ENCODE data around the gene CBR3. TPM values are rescaled to one million over a fixed set of nuclear protein-coding genes. Genes with fewer than 3 reads are reported as not detected.

The CBR3 gene
- polyA plus RNA-seq, 1 of the 3 experiments (the other 2 are of a cell fraction), result 6.7 TPM

GRCh38 chr21:36156815-36157670 is 22.2 kb downstream of the CBR3 start, which contains the start of gene DOP1B:
TSS of gene DOP1B (plus strand) at chr21:36156824. CDS start at chr21:36164734, 7,910 bp downstream.
- Histone ChIP-seq H3K36me3 (replicated peaks in 1 of 2; ENCODE audit: control insufficient read depth in 1 of 2, insufficient read depth in 2 of 2, low read length in 1 of 2) (no peaks in the 10 kb centered on the region), H4K20me1 (ENCODE audit: insufficient read depth) (no peaks in the 10 kb centered on the region), H3K9me2 (no peaks in the 10 kb centered on the region), H2AFZ (ENCODE audit: low read depth) (peak within 1 kb of the TSS; percentile 96), H3F3A (replicated peaks; ENCODE audit: insufficient read depth) (peaks cover 5% of the 10 kb centered on the region), H3K9me3 (no peaks in the 10 kb centered on the region), H3K27me3 (ENCODE audit: insufficient read depth) (no peaks in the 10 kb centered on the region), H3K9ac (peak within 1 kb of the TSS; percentile 76), H3K4me3 (ENCODE audit: low read depth in 2 of 2, low read length in 1 of 2) (peak within 1 kb of the TSS; percentile 69 to 92), H3K4me1 (ENCODE audit: control insufficient read depth in 1 of 2, insufficient read depth in 2 of 2, low read depth in 1 of 2, low read length in 1 of 2) (peaks cover 0 to 6% of the 10 kb centered on the region in 2 experiments; a peak in 1 of 4 replicates), H3K79me2 (ENCODE audit: insufficient read depth) (peaks cover 30% of the 10 kb centered on the region; the same call in 1 of the 2 replicates), H3K27ac (ENCODE audit: low read depth in 2 of 2, low read length in 1 of 2) (peak within 1 kb of the TSS; percentile 43 to 58; a peak in 1 of 4 replicates), H3K4me2 (peak within 1 kb of the TSS; percentile 98)
- ChIA-PET POLR2A (no interaction called here), CTCF (no interaction called here)
- WGBS (ENCODE audit: low lambda C conversion rate), result 3% methylated on average over 23 of the region's 83 CpGs
- DNase-seq, result no peak
- TF ChIP-seq POLR2AphosphoS5 (IDR thresholded peaks at IDR 0.05; ENCODE audit: low read depth, low read length) (peak; percentile 66), TCF12 (IDR thresholded peaks at IDR 0.05) (no peak), TAF1 (IDR thresholded peaks at IDR 0.05; ENCODE audit: borderline replicate concordance, low read depth, low read length) (peak; percentile 62; the same call in 1 of the 2 replicates), RAD21 (IDR thresholded peaks at IDR 0.05; ENCODE audit: low read length) (no peak), SIN3A (IDR thresholded peaks at IDR 0.05; ENCODE audit: borderline replicate concordance, low read depth, low read length) (no peak)
- TF ChIP-seq, protein P1, sequence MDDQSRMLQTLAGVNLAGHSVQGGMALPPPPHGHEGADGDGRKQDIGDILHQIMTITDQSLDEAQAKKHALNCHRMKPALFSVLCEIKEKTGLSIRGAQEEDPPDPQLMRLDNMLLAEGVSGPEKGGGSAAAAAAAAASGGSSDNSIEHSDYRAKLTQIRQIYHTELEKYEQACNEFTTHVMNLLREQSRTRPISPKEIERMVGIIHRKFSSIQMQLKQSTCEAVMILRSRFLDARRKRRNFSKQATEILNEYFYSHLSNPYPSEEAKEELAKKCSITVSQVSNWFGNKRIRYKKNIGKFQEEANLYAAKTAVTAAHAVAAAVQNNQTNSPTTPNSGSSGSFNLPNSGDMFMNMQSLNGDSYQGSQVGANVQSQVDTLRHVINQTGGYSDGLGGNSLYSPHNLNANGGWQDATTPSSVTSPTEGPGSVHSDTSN (IDR thresholded peaks at IDR 0.05), result no peak
- TF ChIP-seq, protein P2, sequence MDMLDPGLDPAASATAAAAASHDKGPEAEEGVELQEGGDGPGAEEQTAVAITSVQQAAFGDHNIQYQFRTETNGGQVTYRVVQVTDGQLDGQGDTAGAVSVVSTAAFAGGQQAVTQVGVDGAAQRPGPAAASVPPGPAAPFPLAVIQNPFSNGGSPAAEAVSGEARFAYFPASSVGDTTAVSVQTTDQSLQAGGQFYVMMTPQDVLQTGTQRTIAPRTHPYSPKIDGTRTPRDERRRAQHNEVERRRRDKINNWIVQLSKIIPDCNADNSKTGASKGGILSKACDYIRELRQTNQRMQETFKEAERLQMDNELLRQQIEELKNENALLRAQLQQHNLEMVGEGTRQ (IDR thresholded peaks at IDR 0.05; ENCODE audit: borderline replicate concordance, low read depth, low read length), result no peak

- Histone ChIP-seq H3K4me2 (no peak overlapping the region), H3K79me2 (ENCODE audit: insufficient read depth) (peaks cover 44% of the 10 kb centered on the region), H2AFZ (ENCODE audit: low read depth) (no peak overlapping the region), H3K9ac (no peak overlapping the region), H3K27ac (ENCODE audit: low read depth in 2 of 2, low read length in 1 of 2) (no peak overlapping the region), H3K27me3 (ENCODE audit: insufficient read depth) (no peaks in the 10 kb centered on the region), H3K36me3 (replicated peaks in 1 of 2; ENCODE audit: control insufficient read depth in 1 of 2, insufficient read depth in 2 of 2, low read length in 1 of 2) (no peaks in the 10 kb centered on the region), H3F3A (replicated peaks; ENCODE audit: insufficient read depth) (no peaks in the 10 kb centered on the region), H3K9me2 (no peaks in the 10 kb centered on the region), H3K4me3 (ENCODE audit: low read depth in 2 of 2, low read length in 1 of 2) (no peak overlapping the region), H3K4me1 (ENCODE audit: control insufficient read depth in 1 of 2, insufficient read depth in 2 of 2, low read depth in 1 of 2, low read length in 1 of 2) (peaks cover 0 to 14% of the 10 kb centered on the region in 2 experiments; a peak in 1 of 4 replicates), H3K9me3 (no peaks in the 10 kb centered on the region), H4K20me1 (ENCODE audit: insufficient read depth) (no peaks in the 10 kb centered on the region)
- no peak for DNase-seq
- 89% methylated on average over 13 of the region's 13 CpGs for WGBS (ENCODE audit: low lambda C conversion rate)
- POLR2A ChIA-PET, result no interaction called here
- CTCF ChIA-PET, result interaction anchor here (1.3 kb wide), 2 partner anchors 18 to 210 kb away, joined by 4 read pairs; no protein-coding TSS in a partner anchor
- TF ChIP-seq YY1 (IDR thresholded peaks at IDR 0.05; ENCODE audit: low read depth) (no peak), FOSL2 (IDR thresholded peaks at IDR 0.05; ENCODE audit: borderline replicate concordance, low read depth) (no peak), MAX (IDR thresholded peaks at IDR 0.05; ENCODE audit: low read depth) (no peak), IRF3 (IDR thresholded peaks at IDR 0.05; ENCODE audit: low read depth, low read length) (no peak), MXI1 (IDR thresholded peaks at IDR 0.05; ENCODE audit: low read depth, low read length) (no peak), FOXJ3 (CRISPR knock-in tag; IDR thresholded peaks at IDR 0.05) (no peak), TEAD4 (IDR thresholded peaks at IDR 0.05; ENCODE audit: borderline replicate concordance, insufficient read depth) (no peak), NFIC (IDR thresholded peaks at IDR 0.05; ENCODE audit: borderline replicate concordance) (no peak), EZH2phosphoT487 (IDR thresholded peaks at IDR 0.05; ENCODE audit: borderline replicate concordance, low read depth) (no peak), GATA2 (CRISPR knock-in tag; IDR thresholded peaks at IDR 0.05) (no peak), TCF12 (IDR thresholded peaks at IDR 0.05) (no peak), RFX5 (IDR thresholded peaks at IDR 0.05; ENCODE audit: low read length) (no peak), EP300 (IDR thresholded peaks at IDR 0.05; ENCODE audit: borderline replicate concordance in 1 of 2, low read depth in 1 of 2, low read length in 1 of 2) (no peak), USF1 (IDR thresholded peaks at IDR 0.05; ENCODE audit: borderline replicate concordance, low read depth) (no peak)
- TF ChIP-seq, protein P1 (IDR thresholded peaks at IDR 0.05), result no peak
These were observed 24.6 kb downstream of the CBR3 start for GRCh38 chr21:36159356-36159921.

All from SK-N-SH (cell line).